Spleen (tissue), 11 donors: ENCODE data around the gene DDR2. TPM values are rescaled to one million over a fixed set of nuclear protein-coding genes. Genes with fewer than 3 reads are reported as not detected.

Source experiments
- DNase-seq: peaks from one replicate; pipeline ENCODE4 v3.0.0-alpha.2; 2020
- H3K27ac ChIP-seq, 8 donors: fragments of 200-600 bp; sonication (generic) in 7 of 8; 1 replicate in 4 of 8; 2 replicates in 4 of 8; pipeline versions ENCODE4 v1.5.0 to v1.8.0; 2016 to 2021; ENCODE audit warnings: inconsistent platforms in 4 of 8, mild to moderate bottlenecking in 4 of 8, moderate library complexity in 1 of 8
- H3K27me3 ChIP-seq, 7 donors: fragments of 200-600 bp; sonication (generic) in 6 of 7; replicated peaks in 1 of 7; 1 replicate in 4 of 7; 2 replicates in 3 of 7; pipeline versions ENCODE4 v1.5.0 to v1.8.0; 2016 to 2021; ENCODE audit warnings: inconsistent platforms in 3 of 7, mild to moderate bottlenecking in 1 of 7
- H3K36me3 ChIP-seq, 6 donors: fragments of 200-600 bp; sonication (generic) in 5 of 6; 1 replicate in 4 of 6; 2 replicates in 2 of 6; pipeline versions ENCODE4 v1.5.0 to v1.8.0; 2016 to 2021; ENCODE audit warnings: inconsistent platforms in 2 of 6
- H3K4me1 ChIP-seq, 6 donors: fragments of 200-600 bp; sonication (generic) in 5 of 6; 1 replicate in 3 of 6; 2 replicates in 3 of 6; pipeline versions ENCODE4 v1.5.0 to v1.8.0; 2016 to 2021; ENCODE audit warnings: inconsistent platforms in 3 of 6
- H3K4me3 ChIP-seq, 8 donors: fragments of 200-600 bp; sonication (generic) in 7 of 8; 1 replicate in 4 of 8; 2 replicates in 4 of 8; pipeline versions ENCODE4 v1.5.0 to v1.8.0; 2016 to 2021; ENCODE audit warnings: inconsistent platforms in 4 of 8, mild to moderate bottlenecking in 4 of 8, moderate library complexity in 2 of 8
- H3K9me3 ChIP-seq, 8 donors: fragments of 200-600 bp; sonication (generic) in 7 of 8; 1 replicate in 4 of 8; 2 replicates in 4 of 8; pipeline versions ENCODE4 v1.5.0 to v1.8.0; 2016 to 2021; ENCODE audit warnings: inconsistent platforms in 4 of 8
- POLR2A ChIP-seq, 3 donors: fragments of 450-650 bp; IDR thresholded peaks; one replicate each; pipeline ENCODE4 v1.5.1; 2017; ENCODE audit warnings: antibody characterized with exemption in 3 of 3, mild to moderate bottlenecking in 1 of 3
- POLR2AphosphoS5 ChIP-seq, 3 donors: sonication (generic); formaldehyde crosslinking; IDR thresholded peaks; one replicate each; pipeline ENCODE4 v1.5.1; 2017; ENCODE audit warnings: antibody characterized with exemption in 3 of 3
- WGBS, 5 donors: extraction: QIAGEN DNeasy Blood & Tissue Kit in 3 of 5; methylation state at CpG; one replicate each; pipeline versions ENCODE4 v1.1.5 to v1.1.7; 2013 to 2018; 5-methylcytosine and 5-hydroxymethylcytosine counted together
- intact Hi-C: fragments of 100-400 bp; cut with DNase I; formaldehyde crosslinking; loops from one replicate; pipeline ENCODE4 v1.15.0; 2023; ENCODE audit warnings: low total_unique reads
- polyA plus RNA-seq, 3 donors: library from polyadenylated mRNA; stranded (reverse); fragments of 200-250 nt; gene quantifications; one replicate each; pipeline ENCODE4 v1.2.1, GENCODE V29; 2013
- total RNA-seq, 7 donors: library from RNA; depleted of rRNA in 3 of 7; stranded (reverse); fragments of >200 nt in 3 of 7; fragmentation: NEBNext Ultra II Directional in 4 of 7; extraction: Animal tissue kit (Norgen Biotek cat#: 25700) in 4 of 7; gene quantifications; one replicate each; pipeline versions ENCODE4 v1.1.0 to v1.2.1, GENCODE V29; 2016 to 2021
- TF ChIP-seq, protein P1 (sequence below), 11 experiments: fragments of 200-600 bp in 7 of 11; fragments of 450-650 bp in 4 of 11; sonication (generic) in 4 of 11; IDR thresholded peaks in 8 of 11; conservative IDR thresholded peaks in 3 of 11; 1 replicate in 7 of 11; 2 replicates in 4 of 11; pipeline versions ENCODE4 v1.4.0 to v1.8.0; 2016 to 2021; ENCODE audit warnings: antibody characterized with exemption in 11 of 11, inconsistent platforms in 4 of 11, mild to moderate bottlenecking in 1 of 11
- donor health status: healthy with polysubstance abuse.
- donor health status: DM: no; HTN: no; CAD: no; lungs with moderate emphysema.
- donor health status: DM: no; HTN: no; CAD: no.
- donor health status: Bipolar disorder and iron deficiency.
- donor health status: healthy.
- donor health status: DM: no; HTN: no; CAD: no.
- donor health status: DM: yes; HTN: yes; CAD: no.

The DDR2 gene
- total and polyA plus RNA-seq, 10 donors: 1.1 to 20.8 (median 10.8) TPM

GRCh38 chr1:162720996-162721395 lies 88.7 kb downstream of the DDR2 start:
- H3K4me3 ChIP-seq: no peak overlapping the region
- H3K27ac ChIP-seq: no peak overlapping the region
- DNase-seq: no peak
- H3K9me3 ChIP-seq: no peaks in the 10 kb centered on the region
- H3K27me3 ChIP-seq: no peaks in the 10 kb centered on the region
- TF ChIP-seq POLR2A (IDR thresholded peaks at IDR 0.05) (no peak), POLR2AphosphoS5 (IDR thresholded peaks at IDR 0.05) (no peak)
- TF ChIP-seq, protein P1, sequence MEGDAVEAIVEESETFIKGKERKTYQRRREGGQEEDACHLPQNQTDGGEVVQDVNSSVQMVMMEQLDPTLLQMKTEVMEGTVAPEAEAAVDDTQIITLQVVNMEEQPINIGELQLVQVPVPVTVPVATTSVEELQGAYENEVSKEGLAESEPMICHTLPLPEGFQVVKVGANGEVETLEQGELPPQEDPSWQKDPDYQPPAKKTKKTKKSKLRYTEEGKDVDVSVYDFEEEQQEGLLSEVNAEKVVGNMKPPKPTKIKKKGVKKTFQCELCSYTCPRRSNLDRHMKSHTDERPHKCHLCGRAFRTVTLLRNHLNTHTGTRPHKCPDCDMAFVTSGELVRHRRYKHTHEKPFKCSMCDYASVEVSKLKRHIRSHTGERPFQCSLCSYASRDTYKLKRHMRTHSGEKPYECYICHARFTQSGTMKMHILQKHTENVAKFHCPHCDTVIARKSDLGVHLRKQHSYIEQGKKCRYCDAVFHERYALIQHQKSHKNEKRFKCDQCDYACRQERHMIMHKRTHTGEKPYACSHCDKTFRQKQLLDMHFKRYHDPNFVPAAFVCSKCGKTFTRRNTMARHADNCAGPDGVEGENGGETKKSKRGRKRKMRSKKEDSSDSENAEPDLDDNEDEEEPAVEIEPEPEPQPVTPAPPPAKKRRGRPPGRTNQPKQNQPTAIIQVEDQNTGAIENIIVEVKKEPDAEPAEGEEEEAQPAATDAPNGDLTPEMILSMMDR (IDR thresholded peaks at IDR 0.05 in 8 of 11, conservative IDR thresholded peaks at IDR 0.05 in 3 of 11): no peak
- no peaks in the 10 kb centered on the region for H3K4me1 ChIP-seq
- intact Hi-C loops: no loop called here
- no peaks in the 10 kb centered on the region for H3K36me3 ChIP-seq
- WGBS, 5 donors: 67 to 85% (median 76%) methylated on average over 1 of the region's 1 CpG

- H3K4me1 ChIP-seq: no peaks in the 10 kb centered on the region
- no peaks in the 10 kb centered on the region for H3K27me3 ChIP-seq
These were observed 89.2 kb downstream of the DDR2 start for GRCh38 chr1:162721471-162721870.

DNA sequence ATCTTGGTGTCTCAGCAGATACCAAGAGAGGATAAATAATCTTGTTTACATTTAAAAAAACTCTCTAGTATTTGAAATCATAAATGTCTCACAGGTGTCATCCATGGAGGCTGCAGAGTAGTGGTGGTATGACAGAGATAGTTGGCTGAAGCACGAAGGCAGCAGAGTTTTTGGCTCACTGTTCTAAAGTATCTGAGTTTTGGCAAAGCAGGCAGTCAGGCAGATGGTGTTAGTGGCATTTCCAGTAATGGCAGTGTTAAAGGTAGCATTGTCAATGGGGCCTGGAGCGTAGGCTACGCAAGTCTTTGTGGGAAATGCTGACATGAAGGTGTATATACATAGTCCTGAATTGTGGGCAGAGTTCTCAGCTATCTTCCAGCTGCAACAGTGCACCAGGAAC lies 89.8 kb downstream of the DDR2 start:
- no peak for DNase-seq
- H3K4me1 ChIP-seq: no peaks in the 10 kb centered on the region
- H3K4me3 ChIP-seq: no peak overlapping the region
- TF ChIP-seq POLR2AphosphoS5 (IDR thresholded peaks at IDR 0.05): no peak
- TF ChIP-seq POLR2A (IDR thresholded peaks at IDR 0.05): no peak
- TF ChIP-seq, protein P1 (IDR thresholded peaks at IDR 0.05 in 8 of 11, conservative IDR thresholded peaks at IDR 0.05 in 3 of 11): no peak
- no peaks in the 10 kb centered on the region for H3K27me3 ChIP-seq
- WGBS, 5 donors: 86 to 96% (median 88%) methylated on average over 3 of the region's 3 CpGs
- no peaks in the 10 kb centered on the region for H3K36me3 ChIP-seq
- intact Hi-C loops: no loop called here
- H3K27ac ChIP-seq: no peak overlapping the region
- H3K9me3 ChIP-seq: no peaks in the 10 kb centered on the region

More at GRCh38 chr1:162721471-162721870, 89.2 kb downstream of the DDR2 start:
- no peak for DNase-seq
- Histone ChIP-seq H3K27ac (no peak overlapping the region), H3K4me3 (no peak overlapping the region), H3K36me3 (no peaks in the 10 kb centered on the region), H3K9me3 (no peaks in the 10 kb centered on the region)
- intact Hi-C loops: no loop called here
- TF ChIP-seq, protein P1 (IDR thresholded peaks at IDR 0.05 in 8 of 11, conservative IDR thresholded peaks at IDR 0.05 in 3 of 11): no peak

DNA sequence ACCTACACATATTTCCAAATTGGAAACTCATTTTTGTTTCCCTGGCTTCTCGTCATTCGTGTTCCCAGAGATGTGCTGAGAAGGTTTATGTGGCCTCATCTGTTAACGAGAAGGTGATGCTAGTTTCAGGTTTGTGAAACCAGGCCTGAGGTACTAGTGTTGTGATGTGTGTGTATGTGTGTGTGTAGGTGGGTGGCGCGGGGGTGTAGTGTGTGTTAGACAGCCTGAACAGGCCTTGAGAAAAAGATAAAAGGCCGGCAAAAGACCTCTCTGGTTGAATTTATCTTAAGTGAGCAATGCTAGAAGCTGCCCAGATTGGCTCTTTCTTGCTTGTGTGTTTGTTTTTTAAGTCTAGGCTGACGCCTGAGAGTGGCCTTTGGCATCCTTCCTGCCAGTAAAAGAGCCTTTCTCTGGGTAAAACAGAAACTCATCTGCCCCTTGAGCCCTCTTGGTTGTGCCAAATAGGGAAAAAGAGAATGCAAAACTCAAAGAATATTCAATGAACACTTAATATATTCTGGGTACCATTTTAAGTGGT lies 92.4 kb downstream of the DDR2 start:
- no peaks in the 10 kb centered on the region for H3K36me3 ChIP-seq
- 75 to 83% (median 82%) methylated on average over 7 of the region's 7 CpGs for WGBS, 5 donors
- no peaks in the 10 kb centered on the region for H3K27me3 ChIP-seq
- H3K4me1 ChIP-seq: no peaks in the 10 kb centered on the region
- TF ChIP-seq POLR2A (IDR thresholded peaks at IDR 0.05) (no peak), POLR2AphosphoS5 (IDR thresholded peaks at IDR 0.05) (no peak)
- TF ChIP-seq, protein P1 (IDR thresholded peaks at IDR 0.05 in 8 of 11, conservative IDR thresholded peaks at IDR 0.05 in 3 of 11): no peak
- no peaks in the 10 kb centered on the region for H3K9me3 ChIP-seq
- no peak overlapping the region for H3K27ac ChIP-seq
- intact Hi-C loops: no loop called here
- H3K4me3 ChIP-seq: no peak overlapping the region
- DNase-seq: no peak
